Panc1 (cell line): Measurements from ENCODE around the gene LINC00632. TPM values are rescaled to one million over a fixed set of nuclear protein-coding genes. Genes with fewer than 3 reads are reported as not detected.
A peak's percentile ranks its signal among the peaks of the same experiment; 100 is the strongest.

Source experiments
- ATAC-seq: fragments of 200-7000 bp; cut with Tn5 transposase; 2 replicates; pipeline ENCODE4 v1.9.1; 2020; ENCODE audit warnings: mild to moderate bottlenecking, moderate library complexity
- BruUV-seq: library from RNA; stranded (reverse); fragments of 400-500 nt; replicated peaks from 2 replicates; lab custom pipeline; 2021; lab: Mats Ljungman, UMichigan
- CTCF ChIA-PET: fragments of 300-600 bp; sonication (Branson Sonifier 250); formaldehyde crosslinking; loops from one replicate; lab custom pipeline; 2022; ENCODE audit warnings: antibody characterized with exemption; lab: Charles Lee
- POLR2A ChIA-PET: fragments of 300-600 bp; sonication (Branson Sonifier 250); formaldehyde crosslinking; loops from one replicate; lab custom pipeline; 2022; ENCODE audit warnings: antibody characterized with exemption; lab: Charles Lee
- DNase-seq: peaks from one replicate; pipeline ENCODE4 v3.0.0-alpha.2; 2010; ENCODE audit warnings: low read depth, low spot score
- H3K27ac ChIP-seq: 2 replicates; pipeline ENCODE4 v1.5.1; 2011; ENCODE audit warnings: mild to moderate bottlenecking, low read length, inconsistent platforms
- H3K27me3 ChIP-seq: fragments of 200-500 bp; sonication (Bioruptor generic); 2 replicates; pipeline ENCODE4 v1.6.0; 2014; ENCODE audit warnings: low read length, inconsistent platforms; ENCODE audit not compliant: control insufficient read depth, insufficient read depth
- H3K36me3 ChIP-seq: fragments of 200-500 bp; sonication (Bioruptor generic); 2 replicates; pipeline ENCODE4 v1.5.1; 2014; ENCODE audit warnings: inconsistent platforms, mild to moderate bottlenecking, low read length, moderate library complexity; ENCODE audit not compliant: control insufficient read depth, insufficient read depth
- H3K4me1 ChIP-seq: 2 replicates; pipeline ENCODE4 v1.5.1; 2011; ENCODE audit warnings: inconsistent platforms, mild to moderate bottlenecking, low read length, moderate library complexity; ENCODE audit not compliant: control insufficient read depth, insufficient read depth
- H3K4me3 ChIP-seq, 2 experiments: 2 replicates each; pipeline ENCODE4 v1.5.1; 2011 to 2012; ENCODE audit warnings: low read depth in 2 of 2, low read length in 2 of 2, mild to moderate bottlenecking in 2 of 2, inconsistent platforms in 1 of 2, moderate library complexity in 1 of 2
- H3K9me3 ChIP-seq: fragments of 200-500 bp; sonication (Bioruptor generic); 2 replicates; pipeline ENCODE4 v1.5.1; 2014; ENCODE audit warnings: low read depth, mild to moderate bottlenecking, inconsistent platforms, low read length, moderate library complexity; ENCODE audit not compliant: control insufficient read depth, insufficient read depth
- POLR2AphosphoS5 ChIP-seq: IDR thresholded peaks from 2 replicates; pipeline ENCODE4 v1.6.1; 2012; ENCODE audit warnings: mild to moderate bottlenecking, low read depth, low read length, moderate library complexity
- SIN3A ChIP-seq: IDR thresholded peaks from 2 replicates; pipeline ENCODE4 v1.6.1; 2012; ENCODE audit warnings: low read depth, mild to moderate bottlenecking, low read length, moderate library complexity, borderline replicate concordance; ENCODE audit not compliant: insufficient read depth
- TCF7L2 ChIP-seq: IDR thresholded peaks from 2 replicates; pipeline ENCODE4 v1.6.1; 2011; ENCODE audit warnings: mild to moderate bottlenecking, low read depth, low read length, inconsistent platforms
- in situ Hi-C: cut with HindIII; loops from 2 replicates; pipeline ENCODE4 v1.10.0; 2016; ENCODE audit warnings: low sequenced_read_pairs, low pct_unique_long_range_greater_than_20kb
- intact Hi-C: fragments of 100-400 bp; cut with micrococcal nuclease; formaldehyde crosslinking; loops from one replicate; pipeline ENCODE4 v1.10.0; 2022; ENCODE audit not compliant: unreplicated experiment
- total RNA-seq: library from RNA; stranded (reverse); gene quantifications from one replicate; pipeline ENCODE4 v1.2.1, GENCODE V29; 2021; ENCODE audit not compliant: unreplicated experiment
- TF ChIP-seq, protein P1 (sequence below): fragments of 450-650 bp; IDR thresholded peaks from 2 replicates; pipeline ENCODE4 v1.5.1; 2017; ENCODE audit warnings: mild to moderate bottlenecking
- TF ChIP-seq, protein P2 (sequence below), 2 experiments: IDR thresholded peaks; 2 replicates each; pipeline ENCODE4 v1.6.1; 2011 to 2012; ENCODE audit warnings: low read depth in 2 of 2, control low read depth in 1 of 2, low read length in 1 of 2, mild to moderate bottlenecking in 1 of 2, moderate library complexity in 1 of 2; ENCODE audit not compliant: insufficient read depth in 1 of 2

The LINC00632 gene
- total RNA-seq, 1 experiment from 2014 or later, result 0.13 TPM

DNA sequence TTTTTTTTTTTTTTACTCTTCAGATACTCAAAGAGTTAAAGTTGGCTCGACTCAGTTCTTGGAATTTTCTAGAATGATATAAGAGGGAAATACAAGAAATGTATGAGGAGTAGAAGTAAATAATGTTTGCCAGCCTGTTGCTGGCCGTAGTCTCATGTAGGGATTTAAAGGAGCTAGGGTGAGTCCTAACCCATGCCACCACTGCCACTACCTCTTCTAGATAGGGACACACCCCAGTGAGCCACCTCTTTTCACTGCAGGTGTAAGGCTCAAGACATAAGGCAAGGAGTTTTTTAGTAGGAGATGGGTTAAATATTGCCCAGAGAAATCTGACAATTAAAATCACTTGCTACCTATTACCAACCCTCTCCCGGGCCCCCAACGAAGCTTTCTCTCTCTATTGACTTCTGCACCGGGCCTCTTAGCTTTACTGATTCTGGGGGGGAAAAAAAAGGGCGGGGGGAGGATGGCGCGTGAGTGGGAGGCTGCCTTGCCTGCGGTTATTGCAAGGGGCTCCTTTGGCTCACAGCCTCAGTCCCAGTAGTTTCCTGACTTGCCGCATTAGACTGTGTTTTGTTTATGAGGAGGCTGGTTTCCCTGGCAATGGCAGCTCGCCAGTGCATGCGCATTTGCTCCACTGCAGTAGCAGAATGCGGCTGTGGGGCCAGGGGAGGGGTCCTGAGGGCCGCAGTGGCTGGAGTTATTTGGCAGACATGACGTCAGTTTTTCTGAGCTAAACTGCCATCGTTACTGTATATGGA lies 3.0 kb downstream of the LINC00632 start:
- Histone ChIP-seq H3K4me1 (no peaks in the 10 kb centered on the region), H3K4me3 (peak overlapping the region; percentile 4 to 45; a peak in 2 of 4 replicates), H3K27ac (no peak overlapping the region), H3K27me3 (peaks cover 3% of the 10 kb centered on the region; the same call in 1 of the 2 replicates), H3K36me3 (no peaks in the 10 kb centered on the region), H3K9me3 (no peaks in the 10 kb centered on the region)
- no TSS peak for BruUV-seq
- no peak for DNase-seq
- TF ChIP-seq, protein P1, sequence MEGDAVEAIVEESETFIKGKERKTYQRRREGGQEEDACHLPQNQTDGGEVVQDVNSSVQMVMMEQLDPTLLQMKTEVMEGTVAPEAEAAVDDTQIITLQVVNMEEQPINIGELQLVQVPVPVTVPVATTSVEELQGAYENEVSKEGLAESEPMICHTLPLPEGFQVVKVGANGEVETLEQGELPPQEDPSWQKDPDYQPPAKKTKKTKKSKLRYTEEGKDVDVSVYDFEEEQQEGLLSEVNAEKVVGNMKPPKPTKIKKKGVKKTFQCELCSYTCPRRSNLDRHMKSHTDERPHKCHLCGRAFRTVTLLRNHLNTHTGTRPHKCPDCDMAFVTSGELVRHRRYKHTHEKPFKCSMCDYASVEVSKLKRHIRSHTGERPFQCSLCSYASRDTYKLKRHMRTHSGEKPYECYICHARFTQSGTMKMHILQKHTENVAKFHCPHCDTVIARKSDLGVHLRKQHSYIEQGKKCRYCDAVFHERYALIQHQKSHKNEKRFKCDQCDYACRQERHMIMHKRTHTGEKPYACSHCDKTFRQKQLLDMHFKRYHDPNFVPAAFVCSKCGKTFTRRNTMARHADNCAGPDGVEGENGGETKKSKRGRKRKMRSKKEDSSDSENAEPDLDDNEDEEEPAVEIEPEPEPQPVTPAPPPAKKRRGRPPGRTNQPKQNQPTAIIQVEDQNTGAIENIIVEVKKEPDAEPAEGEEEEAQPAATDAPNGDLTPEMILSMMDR, result no peak
- TF ChIP-seq SIN3A (no peak), TCF7L2 (no peak), POLR2AphosphoS5 (no peak)
- TF ChIP-seq, protein P2, sequence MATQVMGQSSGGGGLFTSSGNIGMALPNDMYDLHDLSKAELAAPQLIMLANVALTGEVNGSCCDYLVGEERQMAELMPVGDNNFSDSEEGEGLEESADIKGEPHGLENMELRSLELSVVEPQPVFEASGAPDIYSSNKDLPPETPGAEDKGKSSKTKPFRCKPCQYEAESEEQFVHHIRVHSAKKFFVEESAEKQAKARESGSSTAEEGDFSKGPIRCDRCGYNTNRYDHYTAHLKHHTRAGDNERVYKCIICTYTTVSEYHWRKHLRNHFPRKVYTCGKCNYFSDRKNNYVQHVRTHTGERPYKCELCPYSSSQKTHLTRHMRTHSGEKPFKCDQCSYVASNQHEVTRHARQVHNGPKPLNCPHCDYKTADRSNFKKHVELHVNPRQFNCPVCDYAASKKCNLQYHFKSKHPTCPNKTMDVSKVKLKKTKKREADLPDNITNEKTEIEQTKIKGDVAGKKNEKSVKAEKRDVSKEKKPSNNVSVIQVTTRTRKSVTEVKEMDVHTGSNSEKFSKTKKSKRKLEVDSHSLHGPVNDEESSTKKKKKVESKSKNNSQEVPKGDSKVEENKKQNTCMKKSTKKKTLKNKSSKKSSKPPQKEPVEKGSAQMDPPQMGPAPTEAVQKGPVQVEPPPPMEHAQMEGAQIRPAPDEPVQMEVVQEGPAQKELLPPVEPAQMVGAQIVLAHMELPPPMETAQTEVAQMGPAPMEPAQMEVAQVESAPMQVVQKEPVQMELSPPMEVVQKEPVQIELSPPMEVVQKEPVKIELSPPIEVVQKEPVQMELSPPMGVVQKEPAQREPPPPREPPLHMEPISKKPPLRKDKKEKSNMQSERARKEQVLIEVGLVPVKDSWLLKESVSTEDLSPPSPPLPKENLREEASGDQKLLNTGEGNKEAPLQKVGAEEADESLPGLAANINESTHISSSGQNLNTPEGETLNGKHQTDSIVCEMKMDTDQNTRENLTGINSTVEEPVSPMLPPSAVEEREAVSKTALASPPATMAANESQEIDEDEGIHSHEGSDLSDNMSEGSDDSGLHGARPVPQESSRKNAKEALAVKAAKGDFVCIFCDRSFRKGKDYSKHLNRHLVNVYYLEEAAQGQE (IDR thresholded peaks at IDR 0.05; ENCODE audit: insufficient read depth in 1 of 2, low read depth in 2 of 2, low read length in 1 of 2), result no peak
- in situ Hi-C loops (no loop called here), intact Hi-C loops (no loop called here)
- ChIA-PET CTCF (interaction anchor here (0.6 kb wide), 1 partner anchor 17 kb away, joined by 7 read pairs; no protein-coding TSS in a partner anchor), POLR2A (no interaction called here)
- peak; percentile 75 for ATAC-seq

DNA sequence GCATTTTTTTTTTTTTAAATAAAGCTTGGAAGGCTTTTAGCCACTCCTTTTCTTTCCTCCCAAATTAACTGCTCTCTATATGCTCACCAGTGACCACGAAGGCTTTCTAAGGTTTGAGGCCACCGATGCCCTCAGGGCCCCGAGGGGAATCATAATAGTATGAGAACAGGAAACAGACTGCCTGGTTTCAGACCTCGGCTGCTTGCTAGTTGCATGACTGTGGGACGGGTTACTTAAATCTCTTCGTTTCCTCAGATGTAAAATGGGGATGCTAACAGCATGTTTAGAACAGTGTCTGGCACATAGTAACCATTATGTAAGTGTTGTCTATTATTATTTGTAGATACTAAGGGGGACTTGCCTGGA lies 3.6 kb downstream of the LINC00632 start:
- peaks cover 3% of the 10 kb centered on the region; the same call in 1 of the 2 replicates for H3K27me3 ChIP-seq
- peak overlapping the region; percentile 4 to 45; a peak in 2 of 4 replicates for H3K4me3 ChIP-seq
- H3K27ac ChIP-seq, result no peak overlapping the region
- TF ChIP-seq, protein P1, result no peak
- TF ChIP-seq, protein P2 (IDR thresholded peaks at IDR 0.05; ENCODE audit: insufficient read depth in 1 of 2, low read depth in 2 of 2, low read length in 1 of 2), result no peak
- no peak for TF ChIP-seq SIN3A
- no peak for TF ChIP-seq TCF7L2
- no peak for TF ChIP-seq POLR2AphosphoS5
- intact Hi-C loops (no loop called here), in situ Hi-C loops (no loop called here)
- ChIA-PET POLR2A (no interaction called here), CTCF (no interaction called here)
- H3K9me3 ChIP-seq, result no peaks in the 10 kb centered on the region
- no peak for DNase-seq
- ATAC-seq, result no peak
- BruUV-seq, result no TSS peak
- no peaks in the 10 kb centered on the region for H3K4me1 ChIP-seq
- no peaks in the 10 kb centered on the region for H3K36me3 ChIP-seq
